ENCODE data around the gene IMMP2L.

DNA sequence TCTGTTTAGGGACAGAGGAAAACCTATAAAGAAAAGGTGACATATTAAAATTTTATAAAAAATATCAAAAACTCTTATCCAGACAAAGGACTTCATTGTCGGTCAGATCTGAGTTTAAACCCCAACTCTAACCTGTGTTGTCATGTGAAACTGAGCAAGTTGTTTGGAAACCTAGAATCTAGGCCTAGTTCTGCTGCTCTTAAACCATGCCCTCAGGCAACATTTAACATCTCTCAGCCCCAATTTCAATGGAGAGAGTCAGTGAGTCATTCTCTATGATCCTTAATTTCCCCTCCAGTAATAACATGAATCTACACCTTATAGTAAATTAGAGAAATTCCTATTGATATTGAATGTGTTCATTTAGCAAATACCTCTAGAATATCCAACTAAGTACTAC lies 192.3 kb downstream of the IMMP2L start:
- no peak for TF ChIP-seq CTCF (IDR thresholded peaks at IDR 0.05)
- no peak for TF ChIP-seq POLR2A (IDR thresholded peaks at IDR 0.05)

Data from body of pancreas (tissue), 4 donors.